ENCODE measurements around the gene BCKDHB.

Gene BCKDHB

GRCh38 chr6:80338201-80338836 lies 231.8 kb downstream of the BCKDHB start:
- peak; percentile 86 for DNase-seq

DNA sequence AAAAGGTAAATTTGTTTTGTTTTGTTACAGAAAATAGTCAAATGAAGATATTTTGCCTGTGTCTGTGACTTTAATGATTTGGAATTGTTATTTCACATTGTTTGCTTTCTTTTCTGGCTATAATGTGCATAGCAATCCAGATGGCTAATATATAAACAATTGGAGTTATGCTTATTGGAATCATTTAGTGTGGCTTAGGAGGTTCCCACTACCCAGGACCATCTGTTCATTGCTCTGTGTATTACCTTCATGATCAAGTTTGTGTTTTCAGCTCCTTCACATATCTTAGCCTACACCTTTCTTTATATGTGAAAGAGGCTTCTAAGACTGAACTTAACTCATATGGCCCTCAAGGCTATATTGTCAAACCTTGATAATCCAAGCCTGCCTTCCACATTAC lies 232.9 kb downstream of the BCKDHB start:
- no peak for DNase-seq

DNA sequence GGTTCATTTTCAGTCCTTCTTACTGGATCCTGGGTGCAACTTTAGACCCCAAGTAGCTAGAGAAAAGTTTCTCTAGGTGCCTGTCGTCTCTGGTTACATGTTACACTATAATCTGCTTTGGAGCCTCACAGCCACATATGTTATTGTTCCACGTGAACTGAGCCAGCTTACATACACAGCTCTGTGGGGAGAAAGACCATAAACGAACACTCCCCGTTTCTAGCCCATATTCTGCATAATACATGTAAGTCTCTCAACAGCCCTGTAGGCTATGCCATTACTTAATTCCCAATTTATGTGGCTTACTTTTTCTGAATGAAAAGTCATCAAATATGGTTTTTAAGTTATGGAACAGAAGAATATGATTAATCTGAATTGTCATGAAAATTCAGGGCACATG lies 233.8 kb downstream of the BCKDHB start:
- no peak for DNase-seq

- DNase-seq = no peak
Observed at GRCh38 chr6:80340686-80341085, 234.2 kb downstream of the BCKDHB start.

- DNase-seq = no peak
Observed at GRCh38 chr6:80341330-80341729, 234.9 kb downstream of the BCKDHB start.

- DNase-seq = no peak
Observed at GRCh38 chr6:80343511-80343910, 237.0 kb downstream of the BCKDHB start.

DNA sequence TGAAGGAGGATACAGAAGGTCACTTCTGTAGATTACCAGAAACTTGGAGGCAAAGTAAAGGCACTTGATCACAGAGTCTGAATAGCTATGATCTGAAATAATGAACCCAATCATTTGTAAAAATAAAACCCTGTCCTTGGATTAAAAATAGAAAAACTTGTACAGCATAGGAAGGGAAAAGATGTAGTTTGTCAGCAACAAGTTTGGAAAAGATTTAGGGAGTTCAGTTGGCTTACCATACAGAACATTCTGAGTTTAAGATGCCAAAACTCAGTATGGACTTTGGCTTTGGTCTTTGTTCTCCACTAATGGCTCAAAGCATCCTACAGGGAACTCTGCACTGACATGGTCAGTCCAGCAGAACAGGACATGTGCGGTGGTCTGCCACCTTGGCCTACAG lies 240.6 kb downstream of the BCKDHB start:
- DNase-seq = no peak

DNA sequence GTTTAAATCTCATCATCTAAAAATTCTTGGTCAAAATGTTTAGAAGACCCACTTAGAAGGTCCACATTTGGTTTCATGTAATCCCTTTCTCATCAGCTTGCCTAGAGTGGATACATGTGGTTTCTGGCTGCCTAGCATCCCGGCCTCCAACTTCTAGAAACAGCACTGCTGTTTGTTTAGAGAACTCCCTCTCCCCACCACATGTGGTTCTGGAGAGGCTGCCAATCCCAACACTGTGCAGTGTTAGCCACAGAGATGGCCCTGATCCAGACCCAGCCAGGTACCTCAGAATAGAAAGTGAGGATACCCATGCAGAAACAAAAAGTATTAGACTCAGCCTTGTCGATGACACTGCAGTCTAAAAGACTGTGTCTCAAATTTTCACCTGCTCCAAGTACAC lies 241.8 kb downstream of the BCKDHB start:
- DNase-seq = no peak

GRCh38 chr6:80356000-80356399 lies 249.5 kb downstream of the BCKDHB start:
- DNase-seq = no peak

DNA sequence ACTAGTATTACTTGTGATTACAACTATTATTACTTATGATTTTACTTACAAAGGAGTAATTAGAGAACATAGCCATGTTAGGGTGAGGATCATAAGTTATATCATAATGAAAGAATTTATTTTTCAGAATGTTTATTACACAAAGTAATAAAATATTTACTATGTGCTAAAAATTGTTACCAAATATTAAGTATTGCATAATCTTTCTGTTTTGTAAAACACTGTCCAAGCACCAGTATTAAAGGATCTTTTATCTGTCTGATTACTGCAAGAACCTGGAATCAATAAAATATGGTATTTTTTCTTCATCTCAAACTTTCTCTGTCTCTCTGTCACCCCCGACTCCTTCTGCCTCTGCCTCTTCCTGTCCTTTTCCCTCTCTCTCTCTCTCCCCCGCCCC lies 250.1 kb downstream of the BCKDHB start:
- no peak for DNase-seq

DNA sequence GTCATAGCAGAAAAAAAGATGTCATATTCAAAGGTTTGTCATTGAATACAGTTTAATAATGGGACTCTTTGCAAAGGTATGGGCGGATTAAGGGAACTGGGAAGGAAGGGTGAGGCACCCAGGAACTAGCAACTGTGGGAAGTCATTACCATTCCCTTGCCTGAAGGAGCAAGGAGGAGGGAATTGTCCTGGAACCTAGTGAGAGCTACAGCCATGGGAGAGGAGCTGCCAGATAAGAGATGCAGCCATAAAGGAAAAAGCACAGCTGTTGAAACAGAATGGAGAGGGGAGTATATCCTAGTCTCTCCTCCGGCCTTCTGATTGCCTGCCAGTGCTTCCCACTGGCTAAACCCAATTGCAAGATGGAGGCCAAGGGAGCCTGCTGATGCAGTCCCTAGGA lies 250.6 kb downstream of the BCKDHB start:
- DNase-seq = no peak

DNA sequence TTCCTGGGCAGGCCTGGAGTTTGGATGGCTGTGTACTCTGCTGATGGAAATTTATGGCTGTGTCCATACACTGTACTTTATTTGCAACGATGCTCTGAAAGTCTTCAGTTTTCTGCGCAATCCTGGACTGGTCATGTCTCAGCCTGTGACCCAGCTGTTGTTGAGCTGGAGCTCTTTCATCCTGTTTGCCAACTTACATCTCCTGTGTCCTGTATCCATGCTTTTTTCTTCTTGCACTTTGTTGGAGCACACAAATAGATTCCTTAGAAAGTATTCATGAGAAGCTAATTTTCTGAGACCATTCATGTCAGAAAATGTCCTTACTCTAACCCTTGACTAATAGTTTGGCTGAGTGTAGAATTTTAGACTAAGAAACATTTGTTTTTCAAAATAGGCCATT lies 251.2 kb downstream of the BCKDHB start:
- no peak for DNase-seq

- no peak for DNase-seq
Observed at GRCh38 chr6:80363501-80364122, 257.1 kb downstream of the BCKDHB start.

DNA sequence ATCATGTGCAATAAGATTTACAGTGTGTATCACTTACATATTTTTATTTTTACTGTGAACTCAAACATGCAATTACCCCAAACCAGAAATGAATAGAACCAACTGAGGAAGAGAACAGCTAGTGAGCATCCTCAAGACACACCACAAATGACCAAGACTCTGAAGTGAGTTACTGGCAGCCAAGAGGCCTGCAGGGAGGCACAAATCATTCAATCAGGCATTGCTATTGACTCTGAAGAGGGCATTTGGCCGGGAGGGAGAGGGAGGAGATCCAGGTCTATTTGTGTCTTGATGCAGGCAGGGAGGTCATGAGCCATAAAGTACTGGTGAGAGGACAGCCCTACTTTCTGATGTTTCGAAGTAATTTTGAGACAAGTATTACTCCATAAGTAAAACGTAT lies 257.7 kb downstream of the BCKDHB start:
- no peak for DNase-seq

DNA sequence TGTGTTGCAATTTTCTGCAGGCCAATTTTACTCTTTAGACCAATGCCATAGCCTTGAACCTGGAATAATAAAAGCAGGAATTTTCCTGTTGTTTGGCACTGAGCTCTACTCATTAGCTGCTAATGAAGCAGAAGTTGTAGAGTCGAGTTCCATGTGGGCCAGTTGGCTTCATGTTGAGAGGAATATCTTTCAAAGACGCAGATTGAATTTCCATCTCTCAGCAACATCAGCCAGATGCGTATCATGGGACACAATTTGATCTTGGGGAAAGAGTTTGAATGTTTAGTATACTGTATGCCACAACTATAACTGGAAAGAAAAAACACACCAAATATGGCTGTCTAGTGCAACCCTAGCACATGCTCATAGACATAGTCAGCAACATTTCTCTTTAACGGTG lies 259.6 kb downstream of the BCKDHB start:
- no peak for DNase-seq

DNA sequence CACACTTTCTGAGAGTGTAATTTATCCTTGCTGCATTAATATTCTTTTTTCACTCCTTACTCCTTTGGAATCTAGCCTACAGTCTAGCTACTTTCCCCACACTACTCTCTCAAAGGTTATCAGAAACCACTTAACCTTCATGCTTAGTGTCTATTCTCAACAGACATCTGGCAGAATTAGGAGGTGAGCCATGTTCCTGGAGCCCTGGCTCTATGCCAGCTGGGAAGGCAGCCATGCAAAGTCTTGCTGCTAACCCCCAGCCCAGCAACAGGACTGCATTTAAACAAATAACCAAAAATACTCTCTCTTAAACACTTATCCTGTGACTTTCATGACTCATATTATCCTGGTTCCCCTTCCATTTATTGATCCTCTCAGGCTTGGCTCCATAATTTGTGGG lies 260.2 kb downstream of the BCKDHB start:
- no peak for DNase-seq

DNA sequence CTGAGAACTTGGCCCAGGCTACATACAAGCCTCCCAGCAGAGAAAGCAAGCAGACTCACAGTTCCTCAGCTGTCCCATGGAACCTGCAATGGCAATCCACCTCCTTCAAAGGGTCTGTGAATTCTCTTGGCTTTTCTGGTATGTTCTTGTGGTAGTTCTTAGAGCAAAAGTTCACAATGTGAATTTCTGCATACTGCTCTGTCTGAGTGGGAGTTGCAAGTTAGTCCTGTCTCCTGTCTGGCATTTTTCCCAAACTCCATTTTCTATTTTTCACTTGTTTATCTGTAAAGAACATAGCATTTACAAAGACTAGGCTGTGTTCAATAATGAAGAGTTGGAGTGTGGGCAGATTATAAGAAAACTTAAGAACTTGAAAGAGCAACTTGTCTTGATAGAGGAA lies 269.9 kb downstream of the BCKDHB start:
- DNase-seq = no peak

- DNase-seq = no peak
Observed at GRCh38 chr6:80380566-80380965, 274.1 kb downstream of the BCKDHB start.

DNA sequence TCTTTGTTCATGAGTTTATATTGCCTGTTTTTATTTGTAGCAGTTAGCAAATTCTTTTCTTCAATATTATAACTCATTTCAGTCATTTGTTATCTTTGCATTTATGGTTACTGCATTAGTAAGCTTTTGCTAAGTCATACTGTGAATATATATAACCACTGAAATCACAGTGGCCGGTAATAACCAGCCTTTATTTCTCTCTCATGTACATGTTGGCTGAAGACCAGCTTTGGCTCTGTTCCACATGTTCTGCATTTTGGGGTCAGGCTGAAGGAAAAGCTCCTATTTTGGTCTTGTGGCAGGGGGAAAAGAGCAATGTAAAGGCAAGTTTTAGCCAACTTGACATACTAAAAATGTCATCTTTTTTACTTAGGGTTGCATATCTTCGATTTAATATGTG lies 276.3 kb downstream of the BCKDHB start:
- DNase-seq = no peak

DNA sequence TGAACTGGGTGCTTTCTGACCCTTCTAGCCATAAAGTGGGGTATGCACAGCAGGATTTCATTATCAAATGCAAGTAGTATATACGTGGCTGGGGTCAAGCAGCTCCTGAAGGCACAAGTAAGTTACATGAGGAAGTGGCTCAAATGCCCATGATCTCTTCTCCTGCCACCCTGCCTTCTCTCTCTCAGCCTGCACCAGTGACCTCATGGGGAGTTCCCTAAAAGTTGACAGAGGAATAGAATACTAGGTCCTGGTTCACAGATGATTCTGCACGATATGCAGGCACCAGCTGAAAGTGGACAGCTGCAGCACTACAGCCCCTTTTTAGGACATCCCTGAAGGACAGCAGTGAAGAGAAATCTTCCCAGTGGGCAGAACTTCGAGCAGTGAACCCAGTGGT lies 282.0 kb downstream of the BCKDHB start:
- no peak for DNase-seq

All from islet precursor cell (in vitro differentiated cells).